Gastrocnemius medialis (tissue), 4 donors: ENCODE results near the gene CAPN2.

Source experiments
- CTCF ChIP-seq, 5 experiments: fragments of 450-650 bp in 3 of 5; fragments of 200-600 bp in 2 of 5; sonication (generic) in 2 of 5; IDR thresholded peaks in 4 of 5; conservative IDR thresholded peaks in 1 of 5; 1 replicate in 4 of 5; 2 replicates in 1 of 5; pipeline ENCODE4 v1.5.1; 2016 to 2019; ENCODE audit warnings: antibody characterized with exemption in 5 of 5, mild to moderate bottlenecking in 3 of 5, moderate library complexity in 3 of 5
- POLR2A ChIP-seq, 2 donors: fragments of 450-650 bp; IDR thresholded peaks; one replicate each; pipeline ENCODE4 v1.6.1; 2017; ENCODE audit warnings: antibody characterized with exemption in 2 of 2, mild to moderate bottlenecking in 2 of 2, moderate library complexity in 2 of 2

- TF ChIP-seq CTCF (IDR thresholded peaks at IDR 0.05 in 4 of 5, conservative IDR thresholded peaks at IDR 0.05 in 1 of 5) (no peak), POLR2A (IDR thresholded peaks at IDR 0.05) (no peak)
These were observed 9.3 kb upstream of the CAPN2 start for GRCh38 chr1:223702735-223703667.
